OCI-LY7 (cell line): ENCODE results near the gene P2RX1. TPM values are rescaled to one million over a fixed set of nuclear protein-coding genes. Genes with fewer than 3 reads are reported as not detected.

Experiments
- BruUV-seq: library from RNA; stranded (reverse); fragments of 400-500 nt; replicated peaks from 2 replicates; lab custom pipeline; 2021; lab: Mats Ljungman, UMichigan
- CTCF ChIA-PET: fragments of 300-600 bp; sonication (Branson Sonifier 250); formaldehyde crosslinking; loops from one replicate; lab custom pipeline; 2022; ENCODE audit warnings: antibody characterized with exemption; ENCODE audit not compliant: unreplicated experiment; lab: Charles Lee
- POLR2A ChIA-PET: fragments of 300-600 bp; sonication (Branson Sonifier 250); formaldehyde crosslinking; loops from one replicate; lab custom pipeline; 2022; ENCODE audit warnings: antibody characterized with exemption; lab: Charles Lee
- DNase-seq: peaks from one replicate; pipeline ENCODE4 v3.0.0-alpha.2; 2015; ENCODE audit warnings: low spot score
- H2AFZ ChIP-seq: fragments of 200-600 bp; sonication (generic), shearing (Covaris generic); 2 replicates; pipeline ENCODE4 v1.6.1; 2014; ENCODE audit warnings: mild to moderate bottlenecking, antibody characterized with exemption, low read length, moderate library complexity
- H3K27ac ChIP-seq: fragments of 200-600 bp; sonication (generic); 2 replicates; pipeline ENCODE4 v1.5.1; 2014; ENCODE audit warnings: mixed run types, low read depth, mild to moderate bottlenecking, moderate library complexity, low read length, inconsistent platforms; ENCODE audit not compliant: poor library complexity, severe bottlenecking
- H3K36me3 ChIP-seq: fragments of 200-600 bp; sonication (generic); 2 replicates; pipeline ENCODE4 v1.6.1; 2014; ENCODE audit warnings: mild to moderate bottlenecking, antibody characterized with exemption, low read length, moderate library complexity, mixed read lengths; ENCODE audit not compliant: insufficient read depth
- H3K4me1 ChIP-seq: fragments of 200-600 bp; sonication (generic); 2 replicates; pipeline ENCODE4 v1.5.1; 2014; ENCODE audit warnings: mild to moderate bottlenecking, low read length; ENCODE audit not compliant: insufficient read depth, poor library complexity, severe bottlenecking
- H3K4me2 ChIP-seq: fragments of 200-600 bp; sonication (generic); 2 replicates; pipeline ENCODE4 v1.6.1; 2014; ENCODE audit warnings: mild to moderate bottlenecking, low read length
- H3K4me3 ChIP-seq: fragments of 200-600 bp; sonication (generic); 2 replicates; pipeline ENCODE4 v1.5.1; 2014; ENCODE audit warnings: mild to moderate bottlenecking, low read depth, low read length; ENCODE audit not compliant: poor library complexity, severe bottlenecking
- H3K79me2 ChIP-seq: fragments of 200-600 bp; sonication (generic); 2 replicates; pipeline ENCODE4 v1.6.1; 2016; ENCODE audit warnings: low read depth, mild to moderate bottlenecking, low read length, moderate library complexity, mixed read lengths; ENCODE audit not compliant: insufficient read depth
- H3K9me2 ChIP-seq: fragments of 200-600 bp; sonication (generic); 2 replicates; pipeline ENCODE4 v1.6.1; 2016; ENCODE audit warnings: mild to moderate bottlenecking, low read length, mixed read lengths; ENCODE audit not compliant: insufficient read depth
- H3K9me3 ChIP-seq: fragments of 200-600 bp; sonication (generic); 2 replicates; pipeline ENCODE4 v1.6.1; 2014; ENCODE audit warnings: mild to moderate bottlenecking, mixed run types, low read length, mixed read lengths
- H4K20me1 ChIP-seq: fragments of 200-600 bp; sonication (generic); 2 replicates; pipeline ENCODE4 v1.6.1; 2014; ENCODE audit warnings: mild to moderate bottlenecking, antibody characterized with exemption, low read length, moderate library complexity, mixed read lengths; ENCODE audit not compliant: insufficient read depth
- EZH2phosphoT487 ChIP-seq: fragments of 200-600 bp; sonication (generic); IDR thresholded peaks from 2 replicates; pipeline ENCODE4 v1.6.1; 2018; ENCODE audit warnings: low read depth, borderline replicate concordance, mild to moderate bottlenecking, mixed run types, antibody characterized with exemption, low read length, moderate library complexity, mixed read lengths
- intact Hi-C: fragments of 100-400 bp; cut with micrococcal nuclease; formaldehyde crosslinking; loops from one replicate; pipeline ENCODE4 v1.10.0; 2022; ENCODE audit not compliant: unreplicated experiment
- total RNA-seq, 2 experiments: library from RNA; depleted of rRNA in 1 of 2; stranded (reverse); fragments of >200 nt in 1 of 2; shearing (Covaris generic) in 1 of 2; gene quantifications; 2 replicates each; pipeline ENCODE4 v1.2.3, GENCODE V29; 2014 to 2022
- TF ChIP-seq, protein P1 (sequence below): fragments of 200-600 bp; sonication (generic); conservative IDR thresholded peaks from 2 replicates; pipeline ENCODE4 v1.5.1; 2014; ENCODE audit warnings: mild to moderate bottlenecking, antibody characterized with exemption, low read length, moderate library complexity, mixed read lengths

P2RX1 gene
- total RNA-seq, 2 experiments from 2014 or later, result 0.69 to 4.5 TPM

DNA sequence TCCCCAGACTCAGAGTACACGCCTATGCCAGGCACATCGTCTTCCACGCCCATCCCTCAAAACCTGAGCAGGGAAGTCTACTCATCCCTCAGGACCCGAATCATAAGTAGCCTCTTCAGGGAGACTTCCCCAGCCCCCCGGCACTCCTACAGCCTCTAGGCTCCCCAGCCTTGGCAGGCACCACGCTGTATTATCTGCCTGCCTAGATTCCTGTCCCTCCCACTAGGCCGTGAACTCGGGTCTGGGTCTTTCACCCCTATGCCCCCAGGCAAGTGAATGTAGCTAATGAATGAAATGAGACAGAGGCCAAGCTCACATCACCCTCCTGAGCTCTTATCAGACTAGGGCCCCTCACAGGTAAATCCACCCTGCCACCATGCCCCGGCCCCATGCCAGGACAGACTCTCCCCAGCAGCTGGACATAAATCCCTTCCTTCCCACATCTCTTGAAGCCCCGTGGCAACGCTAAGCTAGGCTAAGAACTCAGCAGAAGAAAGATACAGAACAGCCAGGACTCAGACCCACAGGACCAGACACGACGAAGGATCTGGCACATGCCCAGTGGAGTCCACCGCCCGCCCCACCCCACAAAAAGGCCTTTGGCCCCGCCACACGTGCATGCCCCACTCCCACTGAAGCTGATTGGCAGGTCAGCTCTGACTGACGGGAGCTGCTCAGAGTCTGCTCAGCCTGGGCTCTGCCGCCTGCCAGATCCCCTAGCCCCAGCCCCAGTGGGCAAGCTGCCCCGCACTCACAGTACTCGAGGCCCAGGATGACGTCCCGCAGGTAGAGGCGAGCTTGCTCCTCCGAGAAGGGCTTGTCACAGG is 36.5 kb downstream of the P2RX1 start:
- Histone ChIP-seq H4K20me1 (no peaks in the 10 kb centered on the region), H3K79me2 (no peaks in the 10 kb centered on the region), H3K27ac (no peak overlapping the region), H3K9me3 (no peaks in the 10 kb centered on the region), H3K9me2 (no peaks in the 10 kb centered on the region), H2AFZ (no peak overlapping the region), H3K4me2 (no peak overlapping the region), H3K4me1 (peaks cover 10% of the 10 kb centered on the region), H3K4me3 (no peak overlapping the region), H3K36me3 (no peaks in the 10 kb centered on the region)
- no TSS peak for BruUV-seq
- DNase-seq, result no peak
- ChIA-PET CTCF (no interaction called here), POLR2A (no interaction called here)
- TF ChIP-seq, protein P1, sequence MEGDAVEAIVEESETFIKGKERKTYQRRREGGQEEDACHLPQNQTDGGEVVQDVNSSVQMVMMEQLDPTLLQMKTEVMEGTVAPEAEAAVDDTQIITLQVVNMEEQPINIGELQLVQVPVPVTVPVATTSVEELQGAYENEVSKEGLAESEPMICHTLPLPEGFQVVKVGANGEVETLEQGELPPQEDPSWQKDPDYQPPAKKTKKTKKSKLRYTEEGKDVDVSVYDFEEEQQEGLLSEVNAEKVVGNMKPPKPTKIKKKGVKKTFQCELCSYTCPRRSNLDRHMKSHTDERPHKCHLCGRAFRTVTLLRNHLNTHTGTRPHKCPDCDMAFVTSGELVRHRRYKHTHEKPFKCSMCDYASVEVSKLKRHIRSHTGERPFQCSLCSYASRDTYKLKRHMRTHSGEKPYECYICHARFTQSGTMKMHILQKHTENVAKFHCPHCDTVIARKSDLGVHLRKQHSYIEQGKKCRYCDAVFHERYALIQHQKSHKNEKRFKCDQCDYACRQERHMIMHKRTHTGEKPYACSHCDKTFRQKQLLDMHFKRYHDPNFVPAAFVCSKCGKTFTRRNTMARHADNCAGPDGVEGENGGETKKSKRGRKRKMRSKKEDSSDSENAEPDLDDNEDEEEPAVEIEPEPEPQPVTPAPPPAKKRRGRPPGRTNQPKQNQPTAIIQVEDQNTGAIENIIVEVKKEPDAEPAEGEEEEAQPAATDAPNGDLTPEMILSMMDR, result no peak
- no peak for TF ChIP-seq EZH2phosphoT487
- intact Hi-C loops, result no loop called here

DNA sequence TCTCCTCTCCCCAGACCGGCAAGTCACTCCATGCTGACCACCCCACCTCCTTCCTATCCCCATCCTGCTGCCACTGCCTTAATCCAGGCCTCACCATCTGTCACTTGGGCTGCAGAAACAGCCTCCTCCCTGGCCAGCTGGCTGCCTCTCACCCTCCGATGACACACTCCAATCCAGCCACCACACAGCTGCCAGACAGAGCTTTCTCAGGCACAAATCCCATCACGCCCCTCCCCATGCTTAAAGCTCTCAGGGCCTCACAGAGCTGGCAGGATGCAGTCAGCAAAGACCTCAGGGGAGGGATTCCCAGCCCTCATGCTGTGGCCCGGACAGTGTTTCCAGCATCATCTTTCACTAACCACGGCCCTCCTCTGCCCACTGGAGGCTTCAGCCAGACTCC is 37.1 kb downstream of the P2RX1 start:
- no peak overlapping the region for H2AFZ ChIP-seq
- H3K9me3 ChIP-seq, result no peaks in the 10 kb centered on the region
- no peaks in the 10 kb centered on the region for H3K36me3 ChIP-seq
- no TSS peak for BruUV-seq
- ChIA-PET POLR2A (no interaction called here), CTCF (no interaction called here)
- no peak for DNase-seq
- no peaks in the 10 kb centered on the region for H3K79me2 ChIP-seq
- intact Hi-C loops, result no loop called here
- no peak overlapping the region for H3K4me3 ChIP-seq
- no peak for TF ChIP-seq EZH2phosphoT487
- TF ChIP-seq, protein P1, result no peak
- no peaks in the 10 kb centered on the region for H4K20me1 ChIP-seq
- H3K9me2 ChIP-seq, result no peaks in the 10 kb centered on the region
- no peak overlapping the region for H3K4me2 ChIP-seq
- H3K27ac ChIP-seq, result no peak overlapping the region
- peaks cover 10% of the 10 kb centered on the region for H3K4me1 ChIP-seq

DNA sequence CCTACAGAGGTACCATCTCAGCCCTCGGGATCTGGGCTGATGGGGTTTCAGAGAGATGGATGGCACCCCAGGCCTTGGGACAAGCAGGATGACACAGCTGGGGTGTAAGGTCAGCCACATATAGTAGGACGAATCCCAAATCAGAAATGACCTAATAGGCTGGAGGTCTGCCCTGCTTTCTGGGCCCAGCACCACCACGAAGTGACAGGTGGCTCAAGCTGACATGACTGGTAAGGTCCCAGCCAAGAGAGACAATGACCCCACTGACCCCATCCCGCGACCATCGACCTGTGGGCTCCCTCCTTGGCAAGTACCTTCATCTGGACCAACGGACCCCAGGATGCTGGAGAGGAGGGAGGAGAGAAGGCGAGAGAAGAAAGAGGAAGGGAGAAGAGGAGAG is 39.0 kb downstream of the P2RX1 start:
- Histone ChIP-seq H3K9me2 (no peaks in the 10 kb centered on the region), H3K4me2 (no peak overlapping the region), H3K27ac (no peak overlapping the region), H3K4me3 (no peak overlapping the region), H3K9me3 (no peaks in the 10 kb centered on the region), H4K20me1 (no peaks in the 10 kb centered on the region), H3K36me3 (no peaks in the 10 kb centered on the region), H2AFZ (no peak overlapping the region), H3K4me1 (peaks cover under 1% of the 10 kb centered on the region), H3K79me2 (no peaks in the 10 kb centered on the region)
- CTCF ChIA-PET, result no interaction called here
- no peak for DNase-seq
- POLR2A ChIA-PET, result no interaction called here
- no TSS peak for BruUV-seq
- intact Hi-C loops, result no loop called here
- TF ChIP-seq, protein P1, result no peak
- no peak for TF ChIP-seq EZH2phosphoT487
